ENCODE results near the gene SSB.
"Not testable (repeated sequence)": the region's sequence is repeated elsewhere in the genome, so short reads cannot be mapped to it uniquely, and the experiment has no call there.

The SSB gene

GRCh38 chr2:169838743-169839489 is 40.2 kb downstream of the SSB start:
- H3K4me3 Mint-ChIP-seq: no peak overlapping the region
- H3K9me3 Mint-ChIP-seq: no peaks in the 10 kb centered on the region
- H3K27ac Mint-ChIP-seq: no peak overlapping the region
- H3K4me1 Mint-ChIP-seq (ENCODE audit: low read depth): peaks cover 10% of the 10 kb centered on the region
- no peaks in the 10 kb centered on the region for H3K36me3 Mint-ChIP-seq (ENCODE audit: low read depth)
- no peaks in the 10 kb centered on the region for H3K27me3 Mint-ChIP-seq (ENCODE audit: low read depth)

DNA sequence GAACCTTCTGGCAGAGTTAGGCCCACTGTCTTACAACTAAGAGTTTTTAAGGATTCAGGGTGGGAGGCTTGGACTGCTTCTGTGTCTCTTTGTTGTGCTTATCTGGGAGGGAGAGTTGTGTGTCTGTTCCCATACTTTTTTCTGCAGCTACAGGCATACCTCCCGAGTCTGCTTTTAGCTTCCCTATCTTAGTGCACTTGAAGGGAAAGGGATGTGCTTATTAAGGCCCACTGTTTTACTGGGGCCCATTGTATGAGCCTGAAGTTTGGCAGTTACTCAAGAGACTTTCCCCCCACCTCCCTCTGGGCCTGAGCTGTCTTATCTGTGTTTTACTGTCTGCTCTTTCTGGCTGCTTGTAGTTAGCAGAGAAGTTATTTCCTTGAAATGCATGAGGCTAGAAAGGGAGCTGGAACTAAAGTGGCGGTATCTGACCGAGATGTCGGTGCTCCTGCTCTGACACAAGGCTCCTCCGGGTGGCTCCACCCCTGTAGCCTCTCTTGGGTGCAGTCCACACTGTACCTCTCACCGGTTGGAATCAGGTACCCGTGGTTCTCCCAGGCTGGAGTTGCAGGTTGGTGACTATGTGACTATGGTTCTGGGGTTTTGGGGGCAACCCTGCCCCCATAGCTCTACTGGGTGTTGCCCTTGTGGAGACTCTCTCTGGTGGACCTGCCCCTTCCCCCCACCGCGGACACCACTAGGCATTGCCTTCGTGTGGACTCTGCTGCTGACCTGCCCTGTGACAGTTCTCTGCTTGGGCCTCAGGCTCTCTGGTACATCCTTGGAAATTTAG is 41.5 kb downstream of the SSB start:
- no peak overlapping the region for H3K27ac Mint-ChIP-seq

GRCh38 chr2:169840747-169841142 is 42.1 kb downstream of the SSB start:
- Mint-ChIP-seq H3K27me3 (ENCODE audit: low read depth) (no peaks in the 10 kb centered on the region), H3K27ac (no peak overlapping the region), H3K36me3 (ENCODE audit: low read depth) (no peaks in the 10 kb centered on the region), H3K4me3 (no peak overlapping the region), H3K4me1 (ENCODE audit: low read depth) (peaks cover 5% of the 10 kb centered on the region), H3K9me3 (no peaks in the 10 kb centered on the region)

More for the DNA sequence above, 41.5 kb downstream of the SSB start:
- Mint-ChIP-seq H3K4me3 (no peak overlapping the region), H3K9me3 (no peaks in the 10 kb centered on the region), H3K27me3 (ENCODE audit: low read depth) (no peaks in the 10 kb centered on the region), H3K36me3 (ENCODE audit: low read depth) (no peaks in the 10 kb centered on the region), H3K4me1 (ENCODE audit: low read depth) (peaks cover 5% of the 10 kb centered on the region)

DNA sequence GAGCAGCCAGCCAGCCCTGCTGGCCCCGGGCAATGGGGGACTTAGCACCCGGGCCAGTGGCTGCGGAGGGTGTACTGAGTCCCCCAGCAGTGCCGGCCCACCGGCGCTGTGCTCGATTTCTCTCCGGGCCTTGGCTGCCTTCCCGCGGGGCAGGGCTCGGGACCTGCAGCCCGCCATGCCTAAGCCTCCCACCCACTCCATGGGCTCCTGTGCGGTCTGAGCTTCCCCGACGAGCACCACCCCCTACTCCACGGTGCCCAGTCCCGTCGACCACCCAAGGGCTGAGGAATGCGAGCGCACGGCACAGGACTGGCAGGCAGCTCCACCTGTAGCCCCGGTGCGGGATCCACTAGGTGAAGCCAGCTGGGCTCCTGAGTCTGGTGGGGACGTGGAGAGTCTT is 43.0 kb downstream of the SSB start:
- not testable (repeated sequence) for H3K4me1 Mint-ChIP-seq (ENCODE audit: low read depth); H3K27me3 Mint-ChIP-seq (ENCODE audit: low read depth); H3K36me3 Mint-ChIP-seq (ENCODE audit: low read depth); H3K4me3 Mint-ChIP-seq; H3K9me3 Mint-ChIP-seq; H3K27ac Mint-ChIP-seq

- H3K36me3 Mint-ChIP-seq (ENCODE audit: low read depth): peaks cover 11% of the 10 kb centered on the region
- no peak overlapping the region for H3K4me3 Mint-ChIP-seq
- no peaks in the 10 kb centered on the region for H3K27me3 Mint-ChIP-seq (ENCODE audit: low read depth)
- H3K4me1 Mint-ChIP-seq (ENCODE audit: low read depth): peaks cover 8% of the 10 kb centered on the region
- peaks cover 5% of the 10 kb centered on the region for H3K9me3 Mint-ChIP-seq
- H3K27ac Mint-ChIP-seq: no peak overlapping the region
These were observed 46.3 kb downstream of the SSB start for GRCh38 chr2:169845016-169845415.

- H3K4me3 Mint-ChIP-seq: not testable (repeated sequence)
- H3K4me1 Mint-ChIP-seq (ENCODE audit: low read depth): peaks cover 10% of the 10 kb centered on the region
These were observed 50.5 kb downstream of the SSB start for GRCh38 chr2:169848959-169849693.

DNA sequence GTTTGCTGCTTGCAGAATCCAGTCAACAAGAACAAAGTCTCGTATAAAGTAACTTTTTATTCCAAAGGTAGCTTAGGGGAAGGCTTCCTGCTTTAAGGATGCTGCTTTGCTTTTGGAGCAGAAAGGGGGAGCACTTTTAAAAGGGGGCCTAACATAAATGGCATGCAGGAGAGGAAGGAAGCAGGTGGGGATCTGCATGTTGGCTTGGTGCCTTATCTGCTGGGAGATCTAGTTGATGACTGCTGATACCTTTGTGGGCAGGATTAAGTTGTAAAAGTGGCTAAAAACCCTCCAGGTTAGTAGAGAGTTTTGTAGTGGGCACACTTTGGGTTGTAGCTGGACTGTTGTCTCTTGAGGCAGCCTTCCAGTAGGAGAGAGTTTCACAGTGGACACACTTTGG is 51.0 kb downstream of the SSB start:
- no peak overlapping the region for H3K4me3 Mint-ChIP-seq
- H3K27me3 Mint-ChIP-seq (ENCODE audit: low read depth): no peaks in the 10 kb centered on the region
- H3K27ac Mint-ChIP-seq: no peak overlapping the region
- peaks cover 11% of the 10 kb centered on the region for H3K36me3 Mint-ChIP-seq (ENCODE audit: low read depth)
- H3K4me1 Mint-ChIP-seq (ENCODE audit: low read depth): peaks cover 10% of the 10 kb centered on the region
- H3K9me3 Mint-ChIP-seq: peaks cover 8% of the 10 kb centered on the region

More at GRCh38 chr2:169848959-169849693, 50.5 kb downstream of the SSB start:
- H3K9me3 Mint-ChIP-seq; H3K27ac Mint-ChIP-seq; H3K27me3 Mint-ChIP-seq (ENCODE audit: low read depth): not testable (repeated sequence)
- H3K36me3 Mint-ChIP-seq (ENCODE audit: low read depth): peaks cover 11% of the 10 kb centered on the region

DNA sequence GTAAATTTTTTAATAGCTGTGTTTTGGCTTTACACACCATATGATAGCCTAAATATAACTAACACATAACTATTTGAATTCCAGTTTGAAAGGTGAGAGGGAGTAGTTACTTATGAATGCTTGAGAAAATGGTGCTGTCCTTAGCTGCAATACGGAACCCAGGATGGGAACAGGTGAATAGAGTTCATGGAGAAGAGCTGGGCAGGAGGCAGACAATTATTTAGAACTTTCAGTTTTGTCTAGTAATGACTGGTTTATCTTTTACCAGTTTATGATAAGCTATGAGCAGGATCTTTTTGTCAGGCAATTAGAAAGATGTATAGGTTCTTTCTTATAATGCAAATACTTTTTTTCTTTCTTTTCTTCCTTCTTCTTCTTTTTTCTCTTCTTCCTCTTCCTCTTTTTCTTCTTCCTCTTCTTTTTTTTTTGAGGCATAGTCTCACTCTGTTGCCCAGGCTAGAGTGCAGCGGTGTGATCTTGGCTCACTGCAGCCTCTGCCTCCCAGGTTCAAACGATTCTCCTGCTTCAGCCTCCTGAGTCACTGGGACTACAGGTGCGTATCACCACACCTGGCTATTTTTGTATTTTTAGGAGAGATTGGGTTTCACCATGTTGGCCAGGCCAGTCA is 54.5 kb downstream of the SSB start:
- H3K27me3 Mint-ChIP-seq (ENCODE audit: low read depth): no peaks in the 10 kb centered on the region
- H3K9me3 Mint-ChIP-seq: peaks cover 8% of the 10 kb centered on the region
- H3K4me1 Mint-ChIP-seq (ENCODE audit: low read depth): peaks cover 10% of the 10 kb centered on the region
- peaks cover 5% of the 10 kb centered on the region for H3K36me3 Mint-ChIP-seq (ENCODE audit: low read depth)
- no peak overlapping the region for H3K27ac Mint-ChIP-seq
- no peak overlapping the region for H3K4me3 Mint-ChIP-seq

- H3K4me3 Mint-ChIP-seq; H3K4me1 Mint-ChIP-seq (ENCODE audit: low read depth); H3K36me3 Mint-ChIP-seq (ENCODE audit: low read depth); H3K27ac Mint-ChIP-seq; H3K27me3 Mint-ChIP-seq (ENCODE audit: low read depth); H3K9me3 Mint-ChIP-seq: not testable (repeated sequence)
These were observed 56.9 kb downstream of the SSB start for GRCh38 chr2:169855281-169856258.

GRCh38 chr2:169859423-169859822 is 60.8 kb downstream of the SSB start:
- Mint-ChIP-seq H3K36me3 (ENCODE audit: low read depth) (peaks cover 2% of the 10 kb centered on the region), H3K27me3 (ENCODE audit: low read depth) (no peaks in the 10 kb centered on the region), H3K27ac (no peak overlapping the region), H3K4me3 (no peak overlapping the region), H3K4me1 (ENCODE audit: low read depth) (peaks cover 3% of the 10 kb centered on the region), H3K9me3 (peaks cover 2% of the 10 kb centered on the region)

DNA sequence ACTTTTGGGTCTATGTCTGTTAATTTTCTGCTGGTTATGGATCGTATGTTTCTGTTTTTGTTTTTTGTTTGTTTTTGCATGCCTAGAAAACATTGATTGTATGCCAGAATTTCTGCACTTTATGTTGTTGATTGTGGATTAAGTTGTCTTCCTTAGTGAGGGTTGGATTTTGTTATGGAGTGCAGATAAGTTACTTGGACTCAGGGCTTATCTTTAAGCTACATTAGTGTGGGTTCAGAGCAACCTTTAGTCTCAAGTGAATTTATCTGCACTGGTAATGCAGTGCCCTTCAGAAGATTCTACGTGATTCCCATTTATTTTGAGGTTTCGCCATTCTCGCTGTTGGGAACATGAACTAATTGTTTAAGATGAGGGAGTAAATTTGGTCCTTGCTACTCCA is 61.5 kb downstream of the SSB start:
- Mint-ChIP-seq H3K9me3 (no peaks in the 10 kb centered on the region), H3K36me3 (ENCODE audit: low read depth) (peaks cover 2% of the 10 kb centered on the region), H3K27ac (no peak overlapping the region), H3K4me1 (ENCODE audit: low read depth) (peaks cover 3% of the 10 kb centered on the region), H3K4me3 (no peak overlapping the region), H3K27me3 (ENCODE audit: low read depth) (no peaks in the 10 kb centered on the region)
